ENCODE measurements around the gene GPR137C.

DNA sequence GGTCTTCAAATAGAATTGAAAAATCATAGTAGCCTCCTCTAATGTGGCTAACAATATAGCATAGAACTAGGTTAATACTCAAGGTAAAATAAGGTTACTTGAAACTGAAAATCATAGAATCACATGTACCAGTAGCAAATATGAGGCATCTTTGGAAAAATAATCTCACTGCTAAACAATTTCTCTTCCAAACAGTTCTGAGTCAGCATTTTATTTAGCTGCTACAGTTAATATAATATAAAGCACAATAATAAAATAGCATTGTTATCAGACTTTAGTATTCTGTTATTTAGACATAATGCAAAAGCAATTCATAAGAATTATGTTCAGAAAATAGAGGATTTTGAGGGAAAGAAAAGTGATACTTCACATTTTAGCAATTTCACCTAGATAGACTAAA is 107.7 kb downstream of the GPR137C start:
- TF ChIP-seq GABPA (IDR thresholded peaks at IDR 0.05; ENCODE audit: low read depth) (no peak), POLR2AphosphoS5 (IDR thresholded peaks at IDR 0.05; ENCODE audit: low read depth) (no peak)
- TF ChIP-seq, protein P1, sequence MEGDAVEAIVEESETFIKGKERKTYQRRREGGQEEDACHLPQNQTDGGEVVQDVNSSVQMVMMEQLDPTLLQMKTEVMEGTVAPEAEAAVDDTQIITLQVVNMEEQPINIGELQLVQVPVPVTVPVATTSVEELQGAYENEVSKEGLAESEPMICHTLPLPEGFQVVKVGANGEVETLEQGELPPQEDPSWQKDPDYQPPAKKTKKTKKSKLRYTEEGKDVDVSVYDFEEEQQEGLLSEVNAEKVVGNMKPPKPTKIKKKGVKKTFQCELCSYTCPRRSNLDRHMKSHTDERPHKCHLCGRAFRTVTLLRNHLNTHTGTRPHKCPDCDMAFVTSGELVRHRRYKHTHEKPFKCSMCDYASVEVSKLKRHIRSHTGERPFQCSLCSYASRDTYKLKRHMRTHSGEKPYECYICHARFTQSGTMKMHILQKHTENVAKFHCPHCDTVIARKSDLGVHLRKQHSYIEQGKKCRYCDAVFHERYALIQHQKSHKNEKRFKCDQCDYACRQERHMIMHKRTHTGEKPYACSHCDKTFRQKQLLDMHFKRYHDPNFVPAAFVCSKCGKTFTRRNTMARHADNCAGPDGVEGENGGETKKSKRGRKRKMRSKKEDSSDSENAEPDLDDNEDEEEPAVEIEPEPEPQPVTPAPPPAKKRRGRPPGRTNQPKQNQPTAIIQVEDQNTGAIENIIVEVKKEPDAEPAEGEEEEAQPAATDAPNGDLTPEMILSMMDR (IDR thresholded peaks at IDR 0.05; ENCODE audit: insufficient read depth, low read length) = no peak
